Measurements from ENCODE around the gene TTC3. TPM values are rescaled to one million over a fixed set of nuclear protein-coding genes. Genes with fewer than 3 reads are reported as not detected.
A peak's percentile ranks its signal among the peaks of the same experiment; 100 is the strongest.

Gene TTC3
- 308 and 319 TPM in 2 replicates for total RNA-seq (2013; cell fraction: nucleolus; rRNA removed)
- total RNA-seq (2014; rRNA removed) (88.6 and 99.9 TPM in 2 replicates), total RNA-seq (2014; rRNA removed; fragmentation: Illumina TruSeq; extraction: Trizol) (93.2 and 94.9 TPM in 2 replicates), total RNA-seq (2021) (86.7 and 86.9 TPM in 2 replicates), polyA plus RNA-seq (2011; rRNA removed) (57.7 and 66.1 TPM in 2 replicates), polyA plus RNA-seq (2014; fragmentation: Illumina TruSeq; extraction: Trizol) (73.8 and 90.9 TPM in 2 replicates), polyA plus RNA-seq (2014; fragmentation: Nextera tagmentation; extraction: Ambion mirVana) (10 to 100 TPM; 23.1 to 28.6 TPM), polyA plus RNA-seq (2014; rRNA removed) (43.9 and 53.4 TPM in 2 replicates), polyA plus RNA-seq (2016; fragmentation: Nextera tagmentation; extraction: Ambion mirVana) (10 to 100 TPM; 71.5 to 77.0 TPM), polyA minus RNA-seq (2011; rRNA and poly(A)+ RNA removed) (72.3 and 82.2 TPM in 2 replicates), Bru-seq, nascent RNA (percentile 89 among the genes with signal in this experiment), BruChase-seq, experiment 1, labeled RNA remaining after a 6-hour chase (percentile 96 among the genes with signal in this experiment), BruChase-seq, experiment 2, labeled RNA remaining after a 2-hour chase (percentile 95 among the genes with signal in this experiment)
- polyA plus RNA-seq (2011; ENCODE audit: low read depth), result 44.1 TPM
- polyA plus RNA-seq (2011; cell fraction: cytosol; rRNA removed), result 33.9 and 47.3 TPM in 2 replicates
- 92.0 and 109 TPM in 2 replicates for polyA plus RNA-seq (2011; cell fraction: nucleus; rRNA removed)
- polyA plus RNA-seq (2012), result 48.0 and 62.5 TPM in 2 replicates
- polyA minus RNA-seq (2011; cell fraction: cytosol; rRNA and poly(A)+ RNA removed), result 36.5 and 37.8 TPM in 2 replicates
- 66.0 and 83.7 TPM in 2 replicates for polyA minus RNA-seq (2011; cell fraction: nucleus; rRNA and poly(A)+ RNA removed)
- long read RNA-seq, experiment 1, partial matches to known transcripts, result 14 of 26 reads
- long read RNA-seq, experiment 1, other reads (novel, unspliced or antisense), result 10 of 26 reads
- long read RNA-seq, experiment 2, partial matches to known transcripts, result 67 of 99 reads
- long read RNA-seq, experiment 2, other reads (novel, unspliced or antisense), result 26 of 99 reads

- Histone ChIP-seq H3K36me3 (ENCODE audit: control insufficient read depth in 2 of 2, insufficient read depth in 2 of 2, low read length in 1 of 2) (no peaks in the 10 kb centered on the region; a peak in 2 of 4 replicates), H3K4me2 (ENCODE audit: control insufficient read depth, insufficient read depth) (peak within 1 kb of the TSS; percentile 85), H3K4me3 (peak within 1 kb of the TSS; percentile 90), H3K4me1 (ENCODE audit: control insufficient read depth, insufficient read depth, low read length) (no peaks in the 10 kb centered on the region; the same call in 1 of the 2 replicates), H3K27me3 (replicated peaks in 1 of 2; ENCODE audit: control insufficient read depth in 2 of 2, insufficient read depth in 2 of 2, low read length in 1 of 2) (no peaks in the 10 kb centered on the region), H3K27ac (ENCODE audit: control insufficient read depth, insufficient read depth) (peak within 1 kb of the TSS; percentile 96), H3K9me3 (replicated peaks; ENCODE audit: control insufficient read depth, insufficient read depth, low read length) (no peaks in the 10 kb centered on the region), H4K20me1 (ENCODE audit: control insufficient read depth, insufficient read depth) (no peaks in the 10 kb centered on the region), H3K79me2 (ENCODE audit: control insufficient read depth, insufficient read depth, low read length) (peaks cover 54% of the 10 kb centered on the region), H3K9ac (ENCODE audit: control insufficient read depth, insufficient read depth, low read length) (peak within 1 kb of the TSS; percentile 90), H2AFZ (ENCODE audit: control insufficient read depth, low read depth, low read length) (peak within 1 kb of the TSS; percentile 85)
- FAIRE-seq, result no peak
- ATAC-seq, result peak; percentile 78
- BruUV-seq (replicated peaks), result no TSS peak
- 4% methylated on average over 33 of the region's 61 CpGs for WGBS (ENCODE audit: insufficient coverage, insufficient replicate concordance, low lambda C conversion rate, missing lambda C conversion rate)
- POLR2A ChIA-PET, result no interaction called here
- intact Hi-C loops (cut with micrococcal nuclease; ENCODE audit: unreplicated experiment) (loop anchor here (2.0 to 5.0 kb wide), 3 partner anchors 86 to 294 kb away; partner anchors contain the start of genes DYRK1A and VPS26C), in situ Hi-C loops (cut with MboI) (no loop called here)
- SMC1A ChIA-PET (ENCODE audit: uncharacterized antibody, unreplicated experiment), result no interaction called here
- RAD21 ChIA-PET (ENCODE audit: unreplicated experiment), result no interaction called here
- peak; percentile 70 for DNase-seq (ENCODE audit: low read depth, low spot score)
- CTCF ChIA-PET, result no interaction called here
- TF ChIP-seq ZNF687 (IDR thresholded peaks at IDR 0.05), result peak; percentile 57
- no peak for TF ChIP-seq CEBPZ (IDR thresholded peaks at IDR 0.05; ENCODE audit: low read depth, low read length)
- no peak for TF ChIP-seq NFIC (IDR thresholded peaks at IDR 0.05; ENCODE audit: low read depth, low read length)
- 0 out of 2 replicates have a peak, but pooled peaks have one; percentile 9 for TF ChIP-seq HDAC2 (IDR thresholded peaks at IDR 0.05)
- no peak; the same call in 2 of the 3 replicates for TF ChIP-seq POU2F2 (IDR thresholded peaks at IDR 0.05; ENCODE audit: borderline replicate concordance, low read depth, low read length)
- TF ChIP-seq KDM1A (IDR thresholded peaks at IDR 0.05; ENCODE audit: borderline replicate concordance), result no peak
- peak; percentile 94 for TF ChIP-seq CHD2 (IDR thresholded peaks at IDR 0.05; ENCODE audit: borderline replicate concordance, low read depth, low read length)
- TF ChIP-seq BHLHE40 (IDR thresholded peaks at IDR 0.05; ENCODE audit: borderline replicate concordance in 1 of 2, low read depth in 2 of 2, low read length in 1 of 2), result peak; percentile 43 to 88; a peak in 3 of 4 replicates
- no peak for TF ChIP-seq RAD21 (IDR thresholded peaks at IDR 0.05; ENCODE audit: insufficient read depth, low read depth, low read length)
- 0 out of 2 replicates have a peak, but pooled peaks have one; percentile 24 for TF ChIP-seq HCFC1 (IDR thresholded peaks at IDR 0.05; ENCODE audit: low read length)
- peak; percentile 71; the same call in 1 of the 2 replicates for TF ChIP-seq POLR2AphosphoS5 (IDR thresholded peaks at IDR 0.05; ENCODE audit: low read length)
- TF ChIP-seq ATF3 (IDR thresholded peaks at IDR 0.05; ENCODE audit: borderline replicate concordance, extremely low read depth, low read depth, low read length), result peak; percentile 62; the same call in 1 of the 2 replicates
These were observed at the start of gene TTC3, which contains the start of gene PIGP for GRCh38 chr21:37072988-37073416. TSS of gene TTC3 (plus strand) at chr21:37073254. CDS start at chr21:37087258, 14,004 bp downstream. TSS of gene PIGP (minus strand) at chr21:37073071. CDS start at chr21:37072515, 556 bp downstream.

Data from GM12878 (cell line).